H9 (cell line): ENCODE measurements around the gene L1CAM. TPM values are rescaled to one million over a fixed set of nuclear protein-coding genes. Genes with fewer than 3 reads are reported as not detected.

Experiments
- DNase-seq: peaks from one replicate; pipeline ENCODE4 v3.0.0-alpha.2; 2017
- H2AFZ ChIP-seq: one replicate; pipeline ENCODE4 v1.6.1; 2013; ENCODE audit warnings: mild to moderate bottlenecking, low read length, control low read depth, moderate library complexity
- H2AK5ac ChIP-seq: 2 replicates; pipeline ENCODE4 v1.6.1; 2013; ENCODE audit warnings: low read length, control low read depth, mixed read lengths; ENCODE audit not compliant: insufficient read length
- H2BK120ac ChIP-seq: one replicate; pipeline ENCODE4 v1.6.1; 2013; ENCODE audit warnings: low read depth, mild to moderate bottlenecking, low read length, control low read depth, inconsistent platforms; ENCODE audit not compliant: poor library complexity, severe bottlenecking
- H2BK12ac ChIP-seq: 2 replicates; pipeline ENCODE4 v1.6.1; 2013; ENCODE audit warnings: low read length, control low read depth, mixed read lengths, low read depth; ENCODE audit not compliant: insufficient read length
- H2BK15ac ChIP-seq: 2 replicates; pipeline ENCODE4 v1.6.1; 2013; ENCODE audit warnings: low read depth, low read length, control low read depth
- H2BK20ac ChIP-seq: one replicate; pipeline ENCODE4 v1.6.1; 2013; ENCODE audit warnings: low read depth, mild to moderate bottlenecking, low read length, control low read depth, inconsistent platforms; ENCODE audit not compliant: poor library complexity, severe bottlenecking
- H2BK5ac ChIP-seq: 2 replicates; pipeline ENCODE4 v1.6.1; 2013; ENCODE audit warnings: low read length, control low read depth, mixed read lengths; ENCODE audit not compliant: insufficient read length
- H3K14ac ChIP-seq: 2 replicates; pipeline ENCODE4 v1.6.1; 2013; ENCODE audit warnings: low read length, control low read depth; ENCODE audit not compliant: insufficient read depth
- H3K18ac ChIP-seq: 2 replicates; pipeline ENCODE4 v1.6.1; 2013; ENCODE audit warnings: low read depth, mild to moderate bottlenecking, mixed read lengths, low read length, control low read depth; ENCODE audit not compliant: insufficient read length
- H3K23ac ChIP-seq: 2 replicates; pipeline ENCODE4 v1.6.1; 2013; ENCODE audit warnings: low read length, control low read depth, mixed read lengths, low read depth; ENCODE audit not compliant: insufficient read length
- H3K23me2 ChIP-seq: 2 replicates; pipeline ENCODE4 v1.6.1; 2013; ENCODE audit warnings: low read depth, mild to moderate bottlenecking, mixed read lengths, low read length, control low read depth; ENCODE audit not compliant: insufficient read length, poor library complexity, severe bottlenecking
- H3K27ac ChIP-seq: 2 replicates; pipeline ENCODE4 v1.5.1; 2013; ENCODE audit warnings: low read length, control low read depth, mixed read lengths, low read depth; ENCODE audit not compliant: insufficient read length
- H3K27me3 ChIP-seq: 2 replicates; pipeline ENCODE4 v1.6.1; 2013; ENCODE audit warnings: low read length, control low read depth, inconsistent platforms; ENCODE audit not compliant: insufficient read depth
- H3K4ac ChIP-seq: 2 replicates; pipeline ENCODE4 v1.6.1; 2013; ENCODE audit warnings: low read depth, mild to moderate bottlenecking, control low read depth, inconsistent platforms, low read length, moderate library complexity
- H3K4me1 ChIP-seq: 2 replicates; pipeline ENCODE4 v1.6.1; 2013; ENCODE audit warnings: low read length, control low read depth, inconsistent platforms; ENCODE audit not compliant: insufficient read depth
- H3K4me2 ChIP-seq: 2 replicates; pipeline ENCODE4 v1.6.1; 2013; ENCODE audit warnings: low read length, control low read depth, mixed read lengths; ENCODE audit not compliant: insufficient read length, insufficient read depth
- H3K56ac ChIP-seq: 2 replicates; pipeline ENCODE4 v1.6.1; 2013; ENCODE audit warnings: low read depth, mild to moderate bottlenecking, mixed read lengths, low read length, control low read depth; ENCODE audit not compliant: insufficient read length
- H3K79me1 ChIP-seq: 2 replicates; pipeline ENCODE4 v1.6.1; 2013; ENCODE audit warnings: low read depth, mild to moderate bottlenecking, moderate library complexity, low read length, control low read depth, inconsistent platforms; ENCODE audit not compliant: insufficient read depth, poor library complexity, severe bottlenecking
- H3K79me2 ChIP-seq: 2 replicates; pipeline ENCODE4 v1.6.1; 2013; ENCODE audit warnings: low read length, control low read depth, inconsistent platforms; ENCODE audit not compliant: insufficient read depth
- H3K9ac ChIP-seq: 2 replicates; pipeline ENCODE4 v1.6.1; 2013; ENCODE audit warnings: low read length, control low read depth, mixed read lengths; ENCODE audit not compliant: insufficient read length; ENCODE audit errors: extremely low read depth
- H3K9me3 ChIP-seq: one replicate; pipeline ENCODE4 v1.6.1; 2013; ENCODE audit warnings: low read depth, low read length, inconsistent platforms; ENCODE audit not compliant: control insufficient read depth
- H3T11ph ChIP-seq: one replicate; pipeline ENCODE4 v1.6.1; 2013; ENCODE audit warnings: mild to moderate bottlenecking, low read length, control low read depth, inconsistent platforms
- H4K20me1 ChIP-seq: one replicate; pipeline ENCODE4 v1.6.1; 2013; ENCODE audit not compliant: control insufficient read depth, insufficient read length, insufficient read depth
- H4K5ac ChIP-seq: 2 replicates; pipeline ENCODE4 v1.6.1; 2013; ENCODE audit warnings: low read depth, mild to moderate bottlenecking, mixed read lengths, low read length, control low read depth; ENCODE audit not compliant: insufficient read length
- H4K8ac ChIP-seq: replicated peaks from 2 replicates; pipeline ENCODE4 v1.6.1; 2013; ENCODE audit warnings: low read length, control low read depth, mixed read lengths, low read depth; ENCODE audit not compliant: insufficient read length
- H4K91ac ChIP-seq: 2 replicates; pipeline ENCODE4 v1.6.1; 2013; ENCODE audit warnings: low read depth, mild to moderate bottlenecking, moderate library complexity, mixed read lengths, low read length, control low read depth; ENCODE audit not compliant: insufficient read length
- H3K27ac Mint-ChIP-seq, 3 experiments: 2 replicates in 2 of 3; 3 replicates in 1 of 3; pipeline ENCODE4 v1.8.0; 2020 to 2021; ENCODE audit warnings: mixed read lengths in 3 of 3, mild to moderate bottlenecking in 1 of 3, moderate library complexity in 1 of 3
- H3K27me3 Mint-ChIP-seq: 2 replicates; pipeline ENCODE4 v1.8.0; 2021; ENCODE audit warnings: low read depth, mild to moderate bottlenecking, moderate library complexity, mixed read lengths
- H3K36me3 Mint-ChIP-seq, 3 experiments: 2 replicates in 2 of 3; 3 replicates in 1 of 3; pipeline ENCODE4 v1.8.0; 2020 to 2021; ENCODE audit warnings: low read depth in 3 of 3, mixed read lengths in 3 of 3; ENCODE audit not compliant: insufficient read depth in 1 of 3
- H3K4me1 Mint-ChIP-seq, 2 experiments: 2 replicates each; pipeline ENCODE4 v1.8.0; 2020; ENCODE audit warnings: mixed read lengths in 2 of 2
- H3K4me3 Mint-ChIP-seq, 2 experiments: 2 replicates in 1 of 2; 3 replicates in 1 of 2; pipeline ENCODE4 v1.8.0; 2020 to 2021; ENCODE audit warnings: mild to moderate bottlenecking in 2 of 2, mixed read lengths in 2 of 2, moderate library complexity in 1 of 2
- H3K9me3 Mint-ChIP-seq, 2 experiments: 2 replicates in 1 of 2; 3 replicates in 1 of 2; pipeline ENCODE4 v1.8.0; 2020; ENCODE audit warnings: mild to moderate bottlenecking in 2 of 2, mixed read lengths in 2 of 2, moderate library complexity in 1 of 2
- WGBS: extraction: QIAGEN DNeasy Blood & Tissue Kit; methylation state at CpG from one replicate; pipeline ENCODE4 v1.1.7; 2013; ENCODE audit warnings: missing lambda C conversion rate, low lambda C conversion rate, mixed read lengths; ENCODE audit not compliant: insufficient read length; ENCODE audit errors: extremely low coverage; 5-methylcytosine and 5-hydroxymethylcytosine counted together
- total RNA-seq: library from RNA; stranded (reverse); gene quantifications from 2 replicates; pipeline ENCODE4 v1.2.1, GENCODE V29; 2021
- TF ChIP-seq, protein P1 (sequence below): fragments of 200-600 bp; sonication (generic); conservative IDR thresholded peaks from 3 replicates; pipeline ENCODE4 v1.8.0; 2021; ENCODE audit warnings: antibody characterized with exemption, mild to moderate bottlenecking

Gene L1CAM
- total RNA-seq, 1 experiment from 2014 or later, result 22.7 TPM

DNA sequence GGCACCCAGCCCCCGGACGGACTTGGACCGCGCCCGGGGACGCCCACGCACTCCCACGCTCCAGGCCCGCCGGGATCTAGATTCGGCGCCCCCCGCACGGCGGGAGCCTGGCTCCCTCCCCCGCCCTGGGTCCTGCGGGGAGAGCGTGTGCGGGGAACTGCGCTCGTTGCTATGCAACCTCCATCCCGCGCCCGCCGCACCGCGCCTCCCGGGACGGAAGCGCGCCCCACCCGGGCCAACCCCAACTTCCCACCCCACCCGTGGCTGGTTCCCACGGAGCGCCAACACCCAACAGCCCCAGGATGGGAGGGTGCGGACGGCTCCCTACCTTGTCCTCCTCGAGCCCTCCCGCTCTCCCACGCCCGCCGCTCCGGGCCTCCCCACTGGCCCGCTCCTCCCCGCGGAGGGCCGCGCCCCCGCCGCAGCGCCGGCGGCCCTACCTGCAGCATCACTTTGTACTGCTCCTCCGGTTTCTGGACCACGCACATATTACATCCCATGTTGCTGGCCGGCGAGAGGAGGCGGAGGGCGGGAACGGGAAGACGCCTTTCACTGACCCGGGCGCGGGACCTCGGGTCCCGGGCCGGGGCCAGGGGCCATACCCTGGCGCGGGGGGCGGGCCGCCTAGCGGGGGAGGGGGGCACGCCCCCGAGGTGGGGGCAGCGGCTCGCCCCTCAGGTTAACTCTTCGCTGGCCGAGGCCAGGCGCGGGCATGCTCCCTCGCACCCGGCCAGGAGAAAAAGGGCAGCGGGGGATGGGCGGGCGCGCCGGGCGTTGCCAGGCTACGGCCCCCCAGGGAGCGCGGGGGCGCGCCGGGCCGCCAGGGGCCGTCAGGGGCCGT, 56.0 kb downstream of the L1CAM start, which contains the start of gene PDZD4:
Gene PDZD4, minus strand, starts transcription at position 746 of the 841 bp plus-strand sequence. Its CDS starts 246 bp downstream, at position 500.
- no peak within 1 kb of the TSS for H4K91ac ChIP-seq
- no peak within 1 kb of the TSS for H4K5ac ChIP-seq
- H3K14ac ChIP-seq, result no peak within 1 kb of the TSS
- peak within 1 kb of the TSS; percentile 66 for H3K4me2 ChIP-seq
- H3T11ph ChIP-seq, result no peak within 1 kb of the TSS
- H4K8ac ChIP-seq, result no peak within 1 kb of the TSS
- H3K9ac ChIP-seq, result peak within 1 kb of the TSS; percentile 2
- no peak within 1 kb of the TSS for H2AK5ac ChIP-seq
- no peak within 1 kb of the TSS for H2BK120ac ChIP-seq
- no peaks in the 10 kb centered on the region for H3K27me3 ChIP-seq
- H3K4ac ChIP-seq, result no peak within 1 kb of the TSS
- no peak within 1 kb of the TSS for H3K23ac ChIP-seq
- no peaks in the 10 kb centered on the region for H4K20me1 ChIP-seq
- peaks cover 10% of the 10 kb centered on the region for H3K9me3 ChIP-seq
- H3K4me1 ChIP-seq, result peaks cover 3% of the 10 kb centered on the region; the same call in 1 of the 2 replicates
- Mint-ChIP-seq H3K4me1 (peaks cover 23 to 36% of the 10 kb centered on the region in 2 experiments), H3K27me3 (peaks cover 6% of the 10 kb centered on the region), H3K9me3 (peaks cover 57 to 71% of the 10 kb centered on the region in 2 experiments), H3K4me3 (peak within 1 kb of the TSS; percentile 80 to 89), H3K27ac (peak within 1 kb of the TSS in 1 of 3 experiments; percentile 82; a peak in 2 of 7 replicates), H3K36me3 (peaks cover 11 to 28% (median 17%) of the 10 kb centered on the region in 3 experiments)
- no peak within 1 kb of the TSS for H3K18ac ChIP-seq
- no peak for DNase-seq
- no CpG with 5 or more reads among the region's 97 CpGs for WGBS
- H2BK5ac ChIP-seq, result no peak within 1 kb of the TSS
- H2BK20ac ChIP-seq, result no peak within 1 kb of the TSS
- H3K79me2 ChIP-seq, result peaks cover 25% of the 10 kb centered on the region; the same call in 1 of the 2 replicates
- no peak within 1 kb of the TSS for H3K56ac ChIP-seq
- H3K23me2 ChIP-seq, result peaks cover 5% of the 10 kb centered on the region
- no peak within 1 kb of the TSS for H3K27ac ChIP-seq
- TF ChIP-seq, protein P1, sequence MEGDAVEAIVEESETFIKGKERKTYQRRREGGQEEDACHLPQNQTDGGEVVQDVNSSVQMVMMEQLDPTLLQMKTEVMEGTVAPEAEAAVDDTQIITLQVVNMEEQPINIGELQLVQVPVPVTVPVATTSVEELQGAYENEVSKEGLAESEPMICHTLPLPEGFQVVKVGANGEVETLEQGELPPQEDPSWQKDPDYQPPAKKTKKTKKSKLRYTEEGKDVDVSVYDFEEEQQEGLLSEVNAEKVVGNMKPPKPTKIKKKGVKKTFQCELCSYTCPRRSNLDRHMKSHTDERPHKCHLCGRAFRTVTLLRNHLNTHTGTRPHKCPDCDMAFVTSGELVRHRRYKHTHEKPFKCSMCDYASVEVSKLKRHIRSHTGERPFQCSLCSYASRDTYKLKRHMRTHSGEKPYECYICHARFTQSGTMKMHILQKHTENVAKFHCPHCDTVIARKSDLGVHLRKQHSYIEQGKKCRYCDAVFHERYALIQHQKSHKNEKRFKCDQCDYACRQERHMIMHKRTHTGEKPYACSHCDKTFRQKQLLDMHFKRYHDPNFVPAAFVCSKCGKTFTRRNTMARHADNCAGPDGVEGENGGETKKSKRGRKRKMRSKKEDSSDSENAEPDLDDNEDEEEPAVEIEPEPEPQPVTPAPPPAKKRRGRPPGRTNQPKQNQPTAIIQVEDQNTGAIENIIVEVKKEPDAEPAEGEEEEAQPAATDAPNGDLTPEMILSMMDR, result no peak
- no peak within 1 kb of the TSS for H2AFZ ChIP-seq
- no peaks in the 10 kb centered on the region for H3K79me1 ChIP-seq
- H2BK12ac ChIP-seq, result no peak within 1 kb of the TSS
- H2BK15ac ChIP-seq, result no peak within 1 kb of the TSS
